Liver (tissue), 9 donors: ENCODE results near the gene MTF1. TPM values are rescaled to one million over a fixed set of nuclear protein-coding genes. Genes with fewer than 3 reads are reported as not detected.

Experiments used
- DNase-seq: peaks from one replicate; pipeline ENCODE4 v3.0.0-alpha.2; 2017; ENCODE audit warnings: low spot score
- H3K27ac ChIP-seq, 2 donors: one replicate each; pipeline ENCODE4 v1.7.0; 2013; ENCODE audit warnings: inconsistent platforms in 2 of 2, low read length in 2 of 2, control low read depth in 1 of 2, low read depth in 1 of 2, mild to moderate bottlenecking in 1 of 2
- H3K27me3 ChIP-seq, 4 donors: one replicate each; pipeline versions ENCODE4 v1.6.1 to v1.7.0; 2013; ENCODE audit warnings: low read length in 3 of 4, inconsistent platforms in 1 of 4, mild to moderate bottlenecking in 1 of 4, moderate library complexity in 1 of 4; ENCODE audit not compliant: control insufficient read depth in 4 of 4, insufficient read depth in 4 of 4
- H3K36me3 ChIP-seq, 4 donors: one replicate each; pipeline versions ENCODE4 v1.6.1 to v1.7.0; 2013; ENCODE audit warnings: low read length in 3 of 4, mild to moderate bottlenecking in 3 of 4, low read depth in 1 of 4, moderate library complexity in 1 of 4; ENCODE audit not compliant: control insufficient read depth in 4 of 4, insufficient read depth in 3 of 4
- H3K4me1 ChIP-seq, 4 donors: one replicate each; pipeline versions ENCODE4 v1.6.1 to v1.7.0; 2013; ENCODE audit warnings: low read length in 3 of 4, mild to moderate bottlenecking in 3 of 4, moderate library complexity in 1 of 4; ENCODE audit not compliant: control insufficient read depth in 4 of 4, insufficient read depth in 4 of 4
- H3K4me3 ChIP-seq, 3 donors: one replicate each; pipeline versions ENCODE4 v1.6.1 to v1.7.0; 2013; ENCODE audit warnings: low read length in 3 of 3, control low read depth in 1 of 3, low read depth in 1 of 3, mild to moderate bottlenecking in 1 of 3
- H3K9ac ChIP-seq, 2 donors: one replicate each; pipeline ENCODE4 v1.7.0; 2013; ENCODE audit warnings: low read length in 2 of 2, mild to moderate bottlenecking in 2 of 2, moderate library complexity in 2 of 2, control low read depth in 1 of 2, low read depth in 1 of 2
- H3K9me3 ChIP-seq, 4 donors: one replicate each; pipeline versions ENCODE4 v1.6.1 to v1.7.0; 2013; ENCODE audit warnings: low read length in 3 of 4; ENCODE audit not compliant: control insufficient read depth in 4 of 4
- EGR1 ChIP-seq, 2 donors: IDR thresholded peaks; 2 replicates each; pipeline ENCODE4 v1.6.1; 2016 to 2018; ENCODE audit warnings: antibody characterized with exemption in 2 of 2, low read depth in 2 of 2
- HNF4G ChIP-seq: IDR thresholded peaks from 2 replicates; pipeline ENCODE4 v1.6.1; 2016; ENCODE audit warnings: antibody characterized with exemption
- JUND ChIP-seq, 2 donors: IDR thresholded peaks; 2 replicates each; pipeline ENCODE4 v1.6.1; 2016; ENCODE audit warnings: antibody characterized with exemption in 2 of 2
- RAD21 ChIP-seq, 2 donors: IDR thresholded peaks; 2 replicates each; pipeline ENCODE4 v1.6.1; 2016; ENCODE audit warnings: antibody characterized with exemption in 2 of 2, mild to moderate bottlenecking in 2 of 2
- YY1 ChIP-seq: IDR thresholded peaks from 2 replicates; pipeline ENCODE4 v1.6.1; 2016; ENCODE audit warnings: antibody characterized with exemption, mild to moderate bottlenecking
- WGBS: extraction: QIAGEN DNeasy Blood & Tissue Kit; methylation state at CpG from one replicate; pipeline ENCODE4 v1.1.7; 2013; 5-methylcytosine and 5-hydroxymethylcytosine counted together
- polyA plus RNA-seq, 2 donors: library from polyadenylated mRNA; stranded (reverse) in 1 of 2; unstranded in 1 of 2; fragments of 200-250 nt in 1 of 2; fragments of >200 nt in 1 of 2; fragmentation: Nextera tagmentation in 1 of 2; extraction: Ambion mirVana in 1 of 2; gene quantifications; one replicate each; pipeline versions ENCODE4 v1.2.1 to v1.2.3, GENCODE V29; 2013 to 2015
- total RNA-seq, 2 donors: library from RNA; depleted of rRNA; stranded (reverse); fragments of >200 nt; gene quantifications; one replicate each; pipeline ENCODE4 v1.2.3, GENCODE V29; 2014
- TF ChIP-seq, protein P1 (sequence below): IDR thresholded peaks from 2 replicates; pipeline ENCODE4 v1.6.1; 2016; ENCODE audit warnings: antibody characterized with exemption
- TF ChIP-seq, protein P2 (sequence below): IDR thresholded peaks from 2 replicates; pipeline ENCODE4 v1.6.1; 2016; ENCODE audit warnings: antibody characterized with exemption
- TF ChIP-seq, protein P3 (sequence below): IDR thresholded peaks from 2 replicates; pipeline ENCODE4 v1.6.1; 2016; ENCODE audit warnings: antibody characterized with exemption, mild to moderate bottlenecking
- donor health status: healthy.
- donor health status: healthy.
- donor health status: healthy.
- donor health status: healthy.
- donor health status: healthy.

MTF1 gene
- total and polyA plus RNA-seq, 4 donors = 2.3 to 3.3 (median 3.0) TPM

DNA sequence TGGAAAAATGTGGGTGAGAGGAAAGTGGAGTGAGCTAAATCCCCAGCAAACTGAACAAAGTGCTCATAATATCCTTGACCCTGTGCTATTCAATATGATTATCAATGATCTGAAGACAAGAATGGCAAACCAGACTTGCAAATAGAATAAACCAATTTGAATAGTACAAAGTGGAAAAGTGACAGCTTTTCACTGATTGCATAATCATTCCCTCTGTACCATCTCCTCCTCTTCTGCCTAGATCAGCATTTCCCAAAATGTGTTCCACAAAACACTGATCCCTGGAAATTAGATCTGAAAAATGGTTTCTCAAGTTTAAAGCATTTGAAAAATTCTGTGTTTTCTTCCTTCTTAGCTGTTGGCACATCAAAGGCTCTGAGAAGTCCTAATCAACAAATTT is 8.1 kb downstream of the MTF1 start:
- Histone ChIP-seq H3K4me1 (peaks cover 0 to 20% (median 12%) of the 10 kb centered on the region in 4 donors), H3K27me3 (no peaks in the 10 kb centered on the region), H3K27ac (peak overlapping the region; percentile 33 to 37), H3K36me3 (peaks cover 0 to 8% (median 5%) of the 10 kb centered on the region in 4 donors), H3K9ac (no peak overlapping the region), H3K9me3 (no peaks in the 10 kb centered on the region), H3K4me3 (no peak overlapping the region)
- no peak for TF ChIP-seq YY1
- TF ChIP-seq, protein P1, sequence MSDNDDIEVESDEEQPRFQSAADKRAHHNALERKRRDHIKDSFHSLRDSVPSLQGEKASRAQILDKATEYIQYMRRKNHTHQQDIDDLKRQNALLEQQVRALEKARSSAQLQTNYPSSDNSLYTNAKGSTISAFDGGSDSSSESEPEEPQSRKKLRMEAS = no peak
- TF ChIP-seq RAD21 (IDR thresholded peaks at IDR 0.05) = no peak
- DNase-seq = no peak

DNA sequence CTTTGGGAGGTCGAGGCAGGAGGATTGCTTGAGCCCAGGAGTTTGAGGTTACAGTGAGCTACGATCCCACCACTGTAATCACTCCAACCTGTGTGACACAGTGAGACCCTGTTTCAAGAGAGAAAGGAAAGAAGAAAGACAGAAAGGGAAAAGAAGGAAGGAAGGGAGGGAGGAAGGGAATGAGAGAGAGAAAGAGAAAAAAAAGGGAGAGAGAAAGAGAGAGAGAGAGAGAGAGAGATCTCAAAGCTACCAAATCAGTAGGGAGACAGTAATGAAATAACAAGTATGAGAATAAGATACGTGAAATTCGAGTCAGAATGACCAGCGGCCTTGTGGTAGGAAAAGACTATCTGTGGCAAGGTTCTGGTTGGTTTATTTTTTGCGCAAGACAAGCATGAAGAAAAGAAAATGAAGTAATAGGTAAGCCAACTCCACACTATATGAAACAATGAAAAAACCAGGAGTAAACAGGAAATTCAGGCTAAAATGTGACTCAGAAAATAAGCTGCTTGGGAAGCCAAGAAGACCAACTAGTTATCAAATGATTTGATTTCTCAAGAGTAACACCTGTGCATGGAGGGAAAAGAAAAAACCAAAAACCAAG is 8.9 kb downstream of the MTF1 start:
- Histone ChIP-seq H3K9ac (no peak overlapping the region), H3K27ac (no peak overlapping the region), H3K4me1 (peaks cover 0 to 20% (median 12%) of the 10 kb centered on the region in 4 donors)

DNA sequence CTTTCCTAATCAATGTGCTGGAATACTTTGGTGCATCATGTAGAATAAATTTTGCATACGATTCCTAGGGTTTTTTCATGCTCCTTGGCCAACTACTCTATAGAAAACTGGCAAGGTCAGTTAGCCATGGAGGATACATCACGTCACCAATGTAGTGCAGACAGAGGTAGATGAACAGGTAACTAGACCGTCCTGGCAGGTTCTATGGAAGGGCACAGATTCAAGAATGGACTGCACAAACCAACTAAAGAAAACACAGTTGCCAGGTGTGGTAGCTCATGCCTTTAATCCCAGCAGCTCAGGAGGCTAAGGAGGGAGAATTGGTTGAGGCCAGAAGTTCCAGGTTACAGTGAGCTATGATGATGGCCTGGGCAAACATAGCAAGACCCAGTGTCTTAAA is 9.9 kb downstream of the MTF1 start:
- no peaks in the 10 kb centered on the region for H3K9me3 ChIP-seq
- H3K27ac ChIP-seq = no peak overlapping the region
- no peak for DNase-seq
- peaks cover 0 to 4% (median 3%) of the 10 kb centered on the region in 4 donors for H3K36me3 ChIP-seq
- TF ChIP-seq, protein P1 = no peak
- no peak for TF ChIP-seq EGR1 (IDR thresholded peaks at IDR 0.05; ENCODE audit: low read depth in 2 of 2)
- TF ChIP-seq RAD21 (IDR thresholded peaks at IDR 0.05) = no peak
- WGBS = 97% methylated on average over 3 of the region's 3 CpGs
- no peaks in the 10 kb centered on the region for H3K27me3 ChIP-seq
- no peak overlapping the region for H3K4me3 ChIP-seq
- peaks cover 0 to 30% (median 15%) of the 10 kb centered on the region in 4 donors for H3K4me1 ChIP-seq
- no peak overlapping the region for H3K9ac ChIP-seq

More for the DNA sequence above, 8.9 kb downstream of the MTF1 start:
- H3K36me3 ChIP-seq = peaks cover 0 to 8% (median 5%) of the 10 kb centered on the region in 4 donors
- no peaks in the 10 kb centered on the region for H3K9me3 ChIP-seq
- no peak overlapping the region for H3K4me3 ChIP-seq
- DNase-seq = no peak
- TF ChIP-seq, protein P2, sequence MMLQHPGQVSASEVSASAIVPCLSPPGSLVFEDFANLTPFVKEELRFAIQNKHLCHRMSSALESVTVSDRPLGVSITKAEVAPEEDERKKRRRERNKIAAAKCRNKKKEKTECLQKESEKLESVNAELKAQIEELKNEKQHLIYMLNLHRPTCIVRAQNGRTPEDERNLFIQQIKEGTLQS = no peak
- TF ChIP-seq HNF4G (no peak), JUND (IDR thresholded peaks at IDR 0.05) (no peak)
- H3K27me3 ChIP-seq = no peaks in the 10 kb centered on the region
- 91% methylated on average over 6 of the region's 6 CpGs for WGBS

DNA sequence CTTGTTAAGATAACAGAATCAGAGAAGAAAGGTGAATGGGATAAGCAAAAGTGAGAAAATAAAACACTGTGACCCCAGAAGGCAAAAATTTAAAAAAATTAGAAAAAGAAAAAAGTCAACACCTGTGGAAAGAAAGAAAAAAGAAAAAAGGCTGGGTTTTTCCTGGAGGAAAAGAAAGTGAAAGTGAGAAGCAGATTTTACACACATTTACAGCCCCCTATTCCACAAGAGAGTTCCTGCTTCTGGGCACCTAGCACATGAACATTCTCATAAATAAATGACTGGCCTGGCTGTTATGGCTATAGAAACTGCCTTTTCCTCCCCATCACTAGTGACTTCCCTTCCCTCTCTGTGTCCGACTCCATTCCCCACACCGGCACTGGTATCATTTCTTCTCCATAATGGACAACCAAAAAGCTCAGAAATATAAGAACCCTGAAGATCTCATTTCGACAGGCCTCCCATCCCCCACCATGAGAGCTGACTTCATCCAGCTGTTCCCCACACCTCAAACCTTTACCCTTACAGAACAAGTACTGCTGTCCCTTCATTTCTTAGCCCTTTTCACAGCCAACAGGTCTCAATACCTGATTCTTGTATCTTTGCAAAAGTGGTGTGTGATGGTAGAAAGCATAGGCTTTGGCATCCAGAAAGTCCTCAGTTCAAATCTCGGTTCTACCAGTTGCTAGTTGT is 12.6 kb downstream of the MTF1 start:
- DNase-seq = no peak
- Histone ChIP-seq H3K4me1 (peaks cover 0 to 29% (median 16%) of the 10 kb centered on the region in 4 donors), H3K27me3 (no peaks in the 10 kb centered on the region), H3K9ac (no peak overlapping the region), H3K9me3 (no peaks in the 10 kb centered on the region), H3K4me3 (no peak overlapping the region), H3K36me3 (peaks cover 0 to 4% (median 0%) of the 10 kb centered on the region in 4 donors), H3K27ac (no peak overlapping the region)
- WGBS = 84% methylated on average over 4 of the region's 4 CpGs
- TF ChIP-seq, protein P3, sequence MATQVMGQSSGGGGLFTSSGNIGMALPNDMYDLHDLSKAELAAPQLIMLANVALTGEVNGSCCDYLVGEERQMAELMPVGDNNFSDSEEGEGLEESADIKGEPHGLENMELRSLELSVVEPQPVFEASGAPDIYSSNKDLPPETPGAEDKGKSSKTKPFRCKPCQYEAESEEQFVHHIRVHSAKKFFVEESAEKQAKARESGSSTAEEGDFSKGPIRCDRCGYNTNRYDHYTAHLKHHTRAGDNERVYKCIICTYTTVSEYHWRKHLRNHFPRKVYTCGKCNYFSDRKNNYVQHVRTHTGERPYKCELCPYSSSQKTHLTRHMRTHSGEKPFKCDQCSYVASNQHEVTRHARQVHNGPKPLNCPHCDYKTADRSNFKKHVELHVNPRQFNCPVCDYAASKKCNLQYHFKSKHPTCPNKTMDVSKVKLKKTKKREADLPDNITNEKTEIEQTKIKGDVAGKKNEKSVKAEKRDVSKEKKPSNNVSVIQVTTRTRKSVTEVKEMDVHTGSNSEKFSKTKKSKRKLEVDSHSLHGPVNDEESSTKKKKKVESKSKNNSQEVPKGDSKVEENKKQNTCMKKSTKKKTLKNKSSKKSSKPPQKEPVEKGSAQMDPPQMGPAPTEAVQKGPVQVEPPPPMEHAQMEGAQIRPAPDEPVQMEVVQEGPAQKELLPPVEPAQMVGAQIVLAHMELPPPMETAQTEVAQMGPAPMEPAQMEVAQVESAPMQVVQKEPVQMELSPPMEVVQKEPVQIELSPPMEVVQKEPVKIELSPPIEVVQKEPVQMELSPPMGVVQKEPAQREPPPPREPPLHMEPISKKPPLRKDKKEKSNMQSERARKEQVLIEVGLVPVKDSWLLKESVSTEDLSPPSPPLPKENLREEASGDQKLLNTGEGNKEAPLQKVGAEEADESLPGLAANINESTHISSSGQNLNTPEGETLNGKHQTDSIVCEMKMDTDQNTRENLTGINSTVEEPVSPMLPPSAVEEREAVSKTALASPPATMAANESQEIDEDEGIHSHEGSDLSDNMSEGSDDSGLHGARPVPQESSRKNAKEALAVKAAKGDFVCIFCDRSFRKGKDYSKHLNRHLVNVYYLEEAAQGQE = no peak
- TF ChIP-seq HNF4G (no peak), JUND (IDR thresholded peaks at IDR 0.05) (no peak), RAD21 (IDR thresholded peaks at IDR 0.05) (no peak)
